WTC11 (cell line): ENCODE data around the gene SCN3A.

ENCODE experiments used
- CTCF ChIP-seq: fragments of 200-600 bp; IDR thresholded peaks from 2 replicates; pipeline ENCODE4 v1.8.0; 2022; ENCODE audit warnings: antibody characterized with exemption
- NFE2L1 ChIP-seq: sonication (generic); formaldehyde crosslinking; IDR thresholded peaks from 2 replicates; pipeline ENCODE4 v1.8.1; 2023; ENCODE audit warnings: missing genetic modification reagents
- ZNF281 ChIP-seq: sonication (generic); formaldehyde crosslinking; IDR thresholded peaks from 2 replicates; pipeline ENCODE4 v1.8.0; 2023; ENCODE audit warnings: mild to moderate bottlenecking, missing genetic modification reagents

GRCh38 chr2:165044505-165045303 is 159.1 kb downstream of the SCN3A start:
- TF ChIP-seq CTCF (no peak), ZNF281 (CRISPR knock-in tag) (no peak), NFE2L1 (CRISPR knock-in tag) (no peak)
